GM21786 (cell line): ENCODE data around the gene CORO1C.

ENCODE experiments used
- ATAC-seq: cut with Tn5 transposase; IDR thresholded peaks from one replicate; pipeline ENCODE4 v1.9.1; 2021; ENCODE audit not compliant: unreplicated experiment

Gene CORO1C

GRCh38 chr12:108700833-108701541 is 30.3 kb downstream of the CORO1C start:
- no peak for ATAC-seq

- ATAC-seq: no peak
Observed at GRCh38 chr12:108699955-108700563, 31.3 kb downstream of the CORO1C start.

- ATAC-seq: no peak
Observed at GRCh38 chr12:108697905-108698304, 33.4 kb downstream of the CORO1C start.

DNA sequence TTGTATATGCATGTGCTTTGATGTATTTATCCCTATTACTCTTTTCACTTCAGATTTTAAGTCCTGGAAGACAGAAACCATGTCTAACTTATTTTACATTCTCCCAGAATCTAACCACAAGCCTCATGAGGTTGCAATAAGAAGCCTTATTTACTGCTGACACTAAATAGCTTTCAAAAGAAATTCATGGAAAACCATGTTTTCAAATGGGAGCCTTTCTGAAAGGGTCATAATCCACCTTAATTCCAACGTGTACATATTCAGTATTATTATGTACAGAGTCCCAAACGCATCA is 34.4 kb downstream of the CORO1C start:
- ATAC-seq: no peak

- ATAC-seq: no peak
Observed at GRCh38 chr12:108696111-108696995, 35.0 kb downstream of the CORO1C start.

- no peak for ATAC-seq
Observed at GRCh38 chr12:108694812-108695278, 36.5 kb downstream of the CORO1C start.

GRCh38 chr12:108693751-108694150 is 37.6 kb downstream of the CORO1C start:
- ATAC-seq: no peak

- no peak for ATAC-seq
Observed at GRCh38 chr12:108693186-108693730, 38.1 kb downstream of the CORO1C start.

- peak; percentile 22 for ATAC-seq
Observed at GRCh38 chr12:108691998-108692808, 39.1 kb downstream of the CORO1C start.

DNA sequence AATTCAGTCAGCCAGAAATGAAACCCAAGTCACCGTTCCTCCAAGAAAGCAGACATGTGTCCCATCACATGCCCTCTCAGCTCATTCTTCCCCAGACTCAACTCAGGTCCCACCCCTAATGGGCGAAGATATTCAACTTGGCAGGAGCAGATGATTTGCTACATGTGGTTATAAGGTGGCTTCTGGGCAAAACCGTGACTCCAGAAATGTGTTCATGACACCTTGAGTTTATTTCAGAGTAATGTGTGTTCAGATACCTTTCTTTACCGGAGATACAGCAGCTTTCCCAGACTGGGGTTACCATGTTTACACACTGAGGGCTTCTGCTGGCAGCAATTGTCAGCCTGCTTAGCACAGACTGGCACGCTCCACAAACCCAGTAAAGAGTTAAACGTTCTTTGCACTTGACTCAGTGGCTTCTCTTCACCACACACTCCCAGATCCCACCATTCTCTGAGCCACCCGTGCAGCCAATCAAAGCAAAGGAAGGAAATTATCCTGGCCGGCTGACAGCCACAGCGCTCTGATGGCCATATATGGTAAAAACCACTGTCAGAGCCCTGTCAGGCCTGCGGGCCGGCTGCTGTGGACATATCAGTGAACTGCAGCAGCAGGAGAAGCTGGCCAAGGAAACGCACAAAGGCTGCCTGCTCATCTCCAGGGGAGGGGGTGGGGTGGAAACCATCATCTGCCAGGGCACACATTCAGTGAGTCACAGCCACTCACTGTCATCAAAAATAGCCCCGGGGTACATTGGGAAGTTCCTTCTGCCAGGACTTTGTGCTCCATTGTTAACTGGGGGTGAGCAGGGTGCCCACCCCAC is 39.9 kb downstream of the CORO1C start:
- ATAC-seq: peak; percentile 65

GRCh38 chr12:108690542-108691174 is 40.7 kb downstream of the CORO1C start:
- no peak for ATAC-seq

- ATAC-seq: no peak
Observed at GRCh38 chr12:108690191-108690518, 41.2 kb downstream of the CORO1C start.

DNA sequence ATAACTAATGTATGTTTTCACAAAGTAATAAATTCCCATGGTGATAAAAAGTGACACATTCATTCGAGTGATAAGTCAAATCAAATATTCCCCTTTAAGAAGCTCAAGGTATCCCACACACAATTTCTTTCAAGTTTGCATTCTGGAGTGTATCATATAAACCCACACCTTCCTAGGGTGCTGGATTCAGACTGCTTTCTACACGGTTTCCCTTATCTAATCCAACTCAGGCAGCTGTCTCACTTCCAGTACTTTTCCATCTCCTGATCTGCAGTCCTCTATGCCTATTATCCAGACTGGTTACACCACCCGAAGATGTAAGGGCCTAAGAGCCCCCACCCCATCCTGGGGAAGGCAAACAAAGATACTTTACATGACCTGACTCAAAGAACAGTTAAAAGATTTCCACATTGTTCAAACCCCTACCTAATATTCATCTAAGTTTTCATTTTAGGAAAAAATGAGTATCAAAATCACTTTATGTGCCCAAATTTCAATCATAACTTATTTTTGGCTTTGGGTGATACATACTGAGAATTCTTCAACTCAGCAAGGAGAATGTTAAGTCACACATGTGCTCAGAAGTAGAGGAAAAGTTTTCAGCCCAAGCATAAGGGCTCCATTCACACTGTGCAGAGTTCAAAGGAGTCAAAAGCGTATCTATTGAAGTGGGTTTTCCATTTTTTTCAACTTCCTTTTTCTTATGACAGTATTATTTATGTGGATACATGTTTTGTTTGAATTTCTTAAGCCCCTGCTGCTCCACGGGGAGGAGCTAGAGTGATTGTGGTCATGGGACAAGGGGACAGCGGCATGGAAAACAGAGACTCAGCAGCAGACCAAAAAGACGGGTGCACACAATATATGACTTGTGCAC is 41.8 kb downstream of the CORO1C start:
- ATAC-seq: no peak

DNA sequence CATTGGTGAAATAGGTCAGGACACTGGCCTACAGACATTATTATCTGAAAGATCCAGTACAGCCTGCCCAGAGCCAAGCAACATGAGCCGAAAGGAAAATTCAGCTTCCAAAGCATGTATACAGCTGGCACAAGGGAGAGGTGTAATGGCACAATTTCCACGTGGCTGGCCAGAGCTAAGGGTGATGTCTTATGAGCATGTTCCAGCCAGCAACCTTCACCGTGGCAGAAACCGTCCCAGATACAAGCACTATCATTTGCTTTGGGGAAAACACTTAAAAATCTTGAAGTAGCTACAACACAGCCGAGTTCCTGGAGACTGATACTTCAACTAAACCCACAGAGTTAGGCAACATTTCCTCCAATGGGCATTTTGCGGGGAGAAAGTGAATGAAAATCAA is 44.5 kb downstream of the CORO1C start:
- no peak for ATAC-seq

- ATAC-seq: no peak
Observed at GRCh38 chr12:108685469-108686260, 45.7 kb downstream of the CORO1C start.

DNA sequence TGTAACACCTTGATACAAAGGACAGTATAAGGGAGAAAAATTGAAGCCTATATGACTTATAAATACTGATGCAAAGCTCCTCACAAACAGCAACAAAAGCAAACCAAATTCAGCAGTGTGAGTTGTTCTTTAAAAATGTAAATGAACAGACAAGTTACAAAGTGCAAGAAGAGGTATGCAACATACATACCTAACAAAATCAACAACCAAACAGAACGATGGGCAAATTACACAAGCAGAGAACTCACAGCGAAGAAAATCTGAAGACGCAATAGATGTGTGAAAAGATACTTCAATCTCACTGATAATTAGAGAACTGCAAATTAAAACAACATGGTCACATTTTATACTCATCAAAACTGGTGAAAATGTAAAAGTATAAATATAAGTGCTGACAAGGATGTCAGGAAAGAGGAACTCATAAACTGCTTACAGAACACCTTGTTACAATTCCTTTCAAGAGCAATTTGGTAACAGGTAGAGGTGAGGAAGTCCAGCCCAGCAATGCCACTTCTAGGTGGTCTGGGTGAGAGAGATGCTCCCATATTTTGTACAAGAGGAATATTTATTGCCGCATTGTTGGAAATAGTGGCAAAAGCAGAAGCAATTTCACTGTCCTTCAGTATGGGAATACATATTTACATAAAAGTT is 47.3 kb downstream of the CORO1C start:
- ATAC-seq: no peak

DNA sequence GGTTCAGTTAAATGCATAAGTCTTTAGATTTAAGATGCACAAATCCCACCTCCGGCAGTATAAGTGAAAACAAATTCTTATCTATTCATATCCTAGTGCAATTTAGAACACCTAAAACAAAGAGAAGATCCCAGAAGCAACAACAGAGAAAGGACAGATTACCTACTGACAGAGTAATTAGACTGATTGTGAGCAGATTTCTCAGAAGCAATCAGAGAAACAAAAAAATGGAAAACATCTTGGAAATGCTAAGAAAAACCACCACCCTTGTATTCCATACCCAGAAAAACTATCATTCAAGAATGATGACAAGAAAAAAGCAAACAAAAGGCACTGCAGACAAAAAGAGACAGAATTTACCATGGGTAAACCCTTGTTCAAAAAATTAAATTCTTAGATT is 50.0 kb downstream of the CORO1C start:
- ATAC-seq: no peak
